Measurements from ENCODE around the gene FOXN3. TPM values are rescaled to one million over a fixed set of nuclear protein-coding genes. Genes with fewer than 3 reads are reported as not detected.

FOXN3 gene
- total and polyA plus RNA-seq, 2 donors (not counting 3 experiments of a cell fraction or from before 2014, with no cell fraction given) = 16.9 to 41.8 TPM

GRCh38 chr14:89141862-89142261, 275.2 kb downstream of the FOXN3 start:
- FAIRE-seq (no peak), DNase-seq (ENCODE audit: low read depth, low spot score) (no peak)
- intact Hi-C loops (cut with micrococcal nuclease) = no loop called here
- ChIA-PET POLR2A (no interaction called here), CTCF (interaction anchor here (1.5 kb wide), 1 partner anchor 14 kb away, joined by 3 read pairs; no protein-coding TSS in a partner anchor)
- Histone ChIP-seq H3K4me3 (replicated peaks in 1 of 3; ENCODE audit: insufficient read depth in 1 of 3, low read depth in 1 of 3, low read length in 3 of 3) (no peak overlapping the region), H3K27me3 (ENCODE audit: control insufficient read depth in 2 of 2, insufficient read depth in 2 of 2, low read length in 2 of 2) (peaks cover 5 to 13% of the 10 kb centered on the region in 2 experiments), H2AFZ (ENCODE audit: low read depth, low read length) (no peak overlapping the region), H3K4me1 (ENCODE audit: control insufficient read depth, extremely low read depth, insufficient read depth, low read length) (peaks cover 6% of the 10 kb centered on the region), H3K27ac (ENCODE audit: insufficient read depth, low read depth, low read length) (no peak overlapping the region), H4K20me1 (replicated peaks; ENCODE audit: control insufficient read depth, extremely low read depth, insufficient read depth, low read length) (no peaks in the 10 kb centered on the region), H3K9ac (replicated peaks; ENCODE audit: extremely low read depth, insufficient read depth, low read length) (no peak overlapping the region), H3K36me3 (ENCODE audit: control insufficient read depth in 2 of 2, extremely low read depth in 1 of 2, insufficient read depth in 2 of 2, low read length in 2 of 2) (no peaks in the 10 kb centered on the region), H3K9me1 (replicated peaks; ENCODE audit: control insufficient read depth, extremely low read depth, insufficient read depth, low read length) (no peaks in the 10 kb centered on the region), H3K4me2 (ENCODE audit: insufficient read depth, low read length) (no peak overlapping the region), H3K79me2 (ENCODE audit: control insufficient read depth, insufficient read depth, low read length) (no peaks in the 10 kb centered on the region), H3K9me3 (replicated peaks; ENCODE audit: control insufficient read depth, insufficient read depth, low read length) (no peaks in the 10 kb centered on the region)
- dilution Hi-C loops (cut with MboI; ENCODE audit: extremely low pct_ligation_motif_present, low sequenced_read_pairs) = no loop called here
- no TSS peak for BruUV-seq (replicated peaks)
- TF ChIP-seq MYC (IDR thresholded peaks at IDR 0.05; ENCODE audit: low read depth, low read length) (no peak), MAX (IDR thresholded peaks at IDR 0.05; ENCODE audit: insufficient read depth, insufficient read length) (no peak), FOS (IDR thresholded peaks at IDR 0.05; ENCODE audit: borderline replicate concordance, insufficient read depth, low read length) (no peak), EZH2 (IDR thresholded peaks at IDR 0.05; ENCODE audit: borderline replicate concordance, low read depth, low read length, severe bottlenecking) (no peak), CTCF (IDR thresholded peaks at IDR 0.05; ENCODE audit: extremely low read depth in 1 of 2, insufficient read depth in 1 of 2, low read depth in 1 of 2, low read length in 2 of 2) (no peak), POLR2A (IDR thresholded peaks at IDR 0.05; ENCODE audit: low read depth, low read length) (no peak), POLR2AphosphoS5 (IDR thresholded peaks at IDR 0.05; ENCODE audit: insufficient read depth, low read depth, low read length) (no peak), JUN (IDR thresholded peaks at IDR 0.05; ENCODE audit: borderline replicate concordance, insufficient read depth, insufficient read length, low read depth) (no peak), GATA2 (IDR thresholded peaks at IDR 0.05; ENCODE audit: insufficient read depth, insufficient read length, low read depth, low read length) (no peak)
